Superior temporal gyrus (tissue), 1 donor: ENCODE data around the gene RNF215.

Experiments used
- DNase-seq: peaks from one replicate; pipeline ENCODE4 v3.0.0-alpha.2; 2016; ENCODE audit errors: extremely low spot score

The RNF215 gene

DNA sequence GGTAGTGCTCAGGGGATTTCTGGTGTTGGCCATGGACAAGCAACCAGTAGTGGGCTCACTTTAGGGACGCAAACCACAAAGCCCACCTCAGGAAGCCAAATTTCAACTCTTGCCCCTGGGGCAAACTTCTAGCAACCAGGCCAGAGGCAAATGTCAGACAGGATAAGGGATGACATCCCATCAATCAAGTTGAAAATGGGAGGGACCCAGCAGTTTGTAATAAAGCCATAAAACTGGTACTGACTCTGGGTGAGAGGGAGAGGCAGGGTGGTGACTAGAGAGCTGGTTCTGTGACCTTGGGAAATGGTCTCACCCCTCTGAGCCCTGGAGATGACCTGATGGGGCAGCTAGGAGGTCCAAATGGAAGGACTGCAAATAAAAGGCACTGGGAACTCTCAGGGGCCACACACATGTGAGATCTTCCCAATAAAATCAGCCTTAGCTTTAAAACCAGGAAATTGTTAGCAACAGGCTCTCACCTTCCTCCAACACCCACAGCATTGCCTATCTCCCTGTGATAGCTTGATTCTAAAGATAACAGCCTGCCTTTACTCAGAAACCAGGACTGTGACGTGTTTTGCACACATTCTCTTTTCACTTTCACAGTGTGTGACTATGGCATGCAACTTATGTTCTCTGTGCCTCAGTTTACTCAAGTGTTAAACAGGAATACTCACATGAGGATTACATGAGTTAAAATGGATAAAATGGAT is 54.1 kb downstream of the RNF215 start:
- no peak for DNase-seq

DNA sequence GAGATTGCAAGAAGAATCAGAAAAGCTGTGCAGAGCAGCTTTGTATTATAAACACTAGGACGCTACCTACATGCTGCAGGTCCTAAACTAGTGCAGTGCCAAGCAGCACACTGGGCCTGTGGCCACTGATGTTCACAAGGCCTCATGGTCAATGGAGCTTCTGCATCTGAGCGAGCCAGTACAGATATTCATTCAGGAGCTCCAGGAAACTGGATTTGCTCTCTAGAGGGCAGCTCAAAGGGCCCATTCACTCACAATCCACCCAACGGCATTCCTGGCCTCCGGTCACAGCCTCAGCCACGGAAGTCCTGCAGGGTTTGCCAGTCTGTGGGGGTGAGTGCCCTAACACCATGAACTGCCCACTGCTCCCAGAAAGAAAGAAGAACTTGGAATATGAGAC is 54.7 kb downstream of the RNF215 start:
- peak; percentile 56 for DNase-seq
